ACHN (cell line): Measurements from ENCODE around the gene PDF.
A peak's percentile ranks its signal among the peaks of the same experiment; 100 is the strongest.
"Not testable (repeated sequence)": the region's sequence is repeated elsewhere in the genome, so short reads cannot be mapped to it uniquely, and the experiment has no call there.

Experiments used
- DNase-seq: peaks from one replicate; pipeline ENCODE4 v3.0.0-alpha.2; 2015
- in situ Hi-C: cut with HindIII; loops from 2 replicates; pipeline ENCODE4 v1.10.0; 2017; ENCODE audit warnings: low sequenced_read_pairs, low pct_ligation_motif_present, low pct_unique_long_range_greater_than_20kb

PDF gene

GRCh38 chr16:69298261-69298660 is 32.1 kb downstream of the PDF start:
- DNase-seq = no peak
- in situ Hi-C loops = no loop called here

DNA sequence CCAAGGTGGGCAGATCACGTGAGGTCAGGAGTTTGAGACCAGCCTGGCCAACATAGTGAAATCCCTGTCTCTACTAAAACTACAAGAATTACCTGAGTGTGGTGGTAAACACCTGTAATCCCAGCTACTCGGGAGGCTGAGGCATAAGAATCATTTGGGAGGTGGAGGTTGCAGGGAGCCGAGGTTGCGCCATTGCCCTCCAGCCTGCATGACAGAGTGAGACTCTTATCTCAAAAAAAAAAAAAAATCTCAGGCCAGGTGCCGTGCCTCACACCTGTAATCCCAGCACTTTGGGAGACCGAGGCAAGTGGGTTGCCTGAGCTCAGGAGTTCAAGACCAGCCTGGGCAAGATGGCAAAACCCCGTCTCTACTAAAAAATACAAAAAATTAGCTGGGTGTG is 33.6 kb downstream of the PDF start:
- in situ Hi-C loops = not testable (repeated sequence)

GRCh38 chr16:69294051-69294450 is 36.3 kb downstream of the PDF start:
- no peak for DNase-seq
- in situ Hi-C loops = no loop called here

More for the DNA sequence above, 33.6 kb downstream of the PDF start:
- not testable (repeated sequence) for DNase-seq

GRCh38 chr16:69293401-69293800 is 37.0 kb downstream of the PDF start:
- DNase-seq = no peak
- in situ Hi-C loops = no loop called here

DNA sequence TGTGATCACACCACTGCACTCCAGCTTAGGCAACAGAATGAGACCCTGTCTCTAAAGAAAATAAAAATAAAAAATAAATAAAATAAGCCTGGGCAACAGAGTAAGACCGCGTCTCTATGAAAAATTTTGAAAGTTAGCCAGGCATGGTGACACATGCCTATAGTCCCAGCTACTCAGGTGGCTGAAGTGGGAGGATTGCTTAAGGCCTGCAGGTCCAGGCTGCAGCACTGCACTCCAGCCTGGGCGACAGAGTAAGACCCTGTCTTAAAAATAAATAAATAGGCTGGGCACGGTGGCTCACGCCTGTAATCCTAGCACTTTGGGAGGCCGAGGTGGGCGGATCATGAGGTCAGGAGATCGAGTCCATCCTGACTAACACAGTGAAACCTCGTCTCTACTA is 38.7 kb downstream of the PDF start:
- DNase-seq, in situ Hi-C loops: not testable (repeated sequence)

- DNase-seq = peak; percentile 73
- in situ Hi-C loops = no loop called here
Observed at GRCh38 chr16:69286941-69287713, 43.3 kb downstream of the PDF start.

- in situ Hi-C loops = no loop called here
- DNase-seq = no peak
Observed at GRCh38 chr16:69285240-69285639, 45.1 kb downstream of the PDF start.

DNA sequence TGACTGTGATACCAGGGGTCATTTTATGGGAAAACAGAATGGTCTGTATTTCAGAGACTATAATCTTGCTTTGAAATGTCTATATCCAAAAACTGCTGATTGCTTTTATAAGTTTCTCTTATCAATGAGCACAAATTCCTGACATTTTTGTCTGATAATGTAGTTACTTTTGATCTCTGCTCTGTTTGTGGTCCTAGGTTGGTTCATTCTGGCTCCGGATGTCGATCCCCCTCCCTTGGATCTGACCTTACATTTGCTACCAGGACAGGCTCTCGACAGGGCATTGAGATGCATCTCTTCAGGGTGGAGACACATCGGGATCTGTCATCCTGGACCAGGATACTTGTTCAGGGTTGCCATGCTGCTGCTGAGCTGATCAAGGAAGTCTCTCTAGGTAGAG is 46.5 kb downstream of the PDF start:
- in situ Hi-C loops = no loop called here
- no peak for DNase-seq

DNA sequence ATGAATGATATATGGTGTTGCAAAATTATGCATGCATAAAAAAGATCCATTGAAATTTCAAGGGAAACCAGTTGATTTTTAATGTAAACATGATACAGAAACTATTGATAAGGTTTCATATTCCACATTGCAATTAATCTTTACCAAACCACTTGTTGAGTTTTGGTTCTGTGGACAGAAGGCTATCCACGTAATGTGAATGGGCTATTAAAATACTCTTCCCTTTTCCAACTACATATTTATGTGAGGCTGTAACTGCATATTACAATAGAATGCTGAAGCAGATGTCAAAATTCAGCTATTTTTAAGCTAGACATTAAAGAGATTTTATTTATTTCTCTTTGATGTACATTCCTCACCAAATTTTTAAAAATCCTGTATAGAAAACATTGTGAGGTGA is 53.0 kb downstream of the PDF start:
- in situ Hi-C loops = no loop called here
- DNase-seq = no peak
